ENCODE data around the gene MBTPS2.

Gene MBTPS2

GRCh38 chrX:21883258-21883657 is 43.8 kb downstream of the MBTPS2 start:
- Histone ChIP-seq H3K36me3 (ENCODE audit: insufficient read depth, insufficient read length, low read length) (peaks cover 18% of the 10 kb centered on the region), H3K9ac (ENCODE audit: insufficient read length, low read depth) (no peak overlapping the region), H3K27me3 (ENCODE audit: insufficient read depth, insufficient read length) (no peaks in the 10 kb centered on the region), H3K4me1 (ENCODE audit: insufficient read depth, insufficient read length) (no peaks in the 10 kb centered on the region), H3K9me3 (ENCODE audit: insufficient read depth, low read length) (no peaks in the 10 kb centered on the region), H3K4me3 (ENCODE audit: insufficient read length, low read depth) (no peak overlapping the region)
- DNase-seq (ENCODE audit: low read depth, low spot score), result no peak
- TF ChIP-seq YY1 (IDR thresholded peaks at IDR 0.05; ENCODE audit: insufficient read depth, insufficient read length) (no peak), ZNF274 (IDR thresholded peaks at IDR 0.05; ENCODE audit: low read depth, low read length) (no peak), SUZ12 (IDR thresholded peaks at IDR 0.05; ENCODE audit: extremely low read depth, insufficient read depth, insufficient read length) (no peak)

DNA sequence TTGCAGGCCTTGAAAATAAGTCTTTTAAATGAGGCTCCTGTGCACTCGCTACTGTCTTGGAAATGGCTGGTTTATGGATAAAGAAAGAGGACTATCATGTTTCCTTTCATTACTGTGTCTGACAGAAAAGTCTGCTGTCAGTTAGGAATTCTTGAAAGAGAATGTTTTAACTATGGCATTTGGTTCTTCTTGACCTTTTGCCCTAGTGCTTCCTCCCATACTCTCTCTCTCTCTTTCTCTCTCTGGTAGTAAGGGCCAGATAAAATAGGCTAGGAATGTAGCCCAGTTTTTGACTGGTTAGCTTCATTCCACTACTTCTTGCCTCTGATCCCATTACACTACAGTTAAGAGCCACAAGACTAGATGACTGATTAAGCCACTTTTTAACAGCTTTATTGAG is 46.2 kb downstream of the MBTPS2 start:
- Histone ChIP-seq H3K4me3 (ENCODE audit: insufficient read length, low read depth) (no peak overlapping the region), H3K4me1 (ENCODE audit: insufficient read depth, insufficient read length) (no peaks in the 10 kb centered on the region), H3K36me3 (ENCODE audit: insufficient read depth, insufficient read length, low read length) (peaks cover 15% of the 10 kb centered on the region), H3K27me3 (ENCODE audit: insufficient read depth, insufficient read length) (no peaks in the 10 kb centered on the region), H3K9me3 (ENCODE audit: insufficient read depth, low read length) (no peaks in the 10 kb centered on the region), H3K9ac (ENCODE audit: insufficient read length, low read depth) (no peak overlapping the region)
- no peak for DNase-seq (ENCODE audit: low read depth, low spot score)
- TF ChIP-seq YY1 (IDR thresholded peaks at IDR 0.05; ENCODE audit: insufficient read depth, insufficient read length) (no peak), ZNF274 (IDR thresholded peaks at IDR 0.05; ENCODE audit: low read depth, low read length) (no peak), SUZ12 (IDR thresholded peaks at IDR 0.05; ENCODE audit: extremely low read depth, insufficient read depth, insufficient read length) (no peak)

- H3K4me1 ChIP-seq (ENCODE audit: insufficient read depth, insufficient read length), result no peaks in the 10 kb centered on the region
- H3K36me3 ChIP-seq (ENCODE audit: insufficient read depth, insufficient read length, low read length), result no peaks in the 10 kb centered on the region
- no peaks in the 10 kb centered on the region for H3K9me3 ChIP-seq (ENCODE audit: insufficient read depth, low read length)
- no peak overlapping the region for H3K4me3 ChIP-seq (ENCODE audit: insufficient read length, low read depth)
- no peak for DNase-seq (ENCODE audit: low read depth, low spot score)
- H3K27me3 ChIP-seq (ENCODE audit: insufficient read depth, insufficient read length), result no peaks in the 10 kb centered on the region
- no peak for TF ChIP-seq YY1 (IDR thresholded peaks at IDR 0.05; ENCODE audit: insufficient read depth, insufficient read length)
- no peak for TF ChIP-seq SUZ12 (IDR thresholded peaks at IDR 0.05; ENCODE audit: extremely low read depth, insufficient read depth, insufficient read length)
- TF ChIP-seq ZNF274 (IDR thresholded peaks at IDR 0.05; ENCODE audit: low read depth, low read length), result no peak
- H3K9ac ChIP-seq (ENCODE audit: insufficient read length, low read depth), result no peak overlapping the region
These were observed 65.9 kb downstream of the MBTPS2 start for GRCh38 chrX:21905313-21905712.

GRCh38 chrX:21905953-21906352 is 66.5 kb downstream of the MBTPS2 start:
- DNase-seq (ENCODE audit: low read depth, low spot score), result no peak
- Histone ChIP-seq H3K36me3 (ENCODE audit: insufficient read depth, insufficient read length, low read length) (no peaks in the 10 kb centered on the region), H3K27me3 (ENCODE audit: insufficient read depth, insufficient read length) (no peaks in the 10 kb centered on the region), H3K9ac (ENCODE audit: insufficient read length, low read depth) (no peak overlapping the region), H3K9me3 (ENCODE audit: insufficient read depth, low read length) (no peaks in the 10 kb centered on the region), H3K4me3 (ENCODE audit: insufficient read length, low read depth) (no peak overlapping the region), H3K4me1 (ENCODE audit: insufficient read depth, insufficient read length) (no peaks in the 10 kb centered on the region)
- TF ChIP-seq ZNF274 (IDR thresholded peaks at IDR 0.05; ENCODE audit: low read depth, low read length), result no peak
- no peak for TF ChIP-seq SUZ12 (IDR thresholded peaks at IDR 0.05; ENCODE audit: extremely low read depth, insufficient read depth, insufficient read length)
- no peak for TF ChIP-seq YY1 (IDR thresholded peaks at IDR 0.05; ENCODE audit: insufficient read depth, insufficient read length)

- DNase-seq (ENCODE audit: low read depth, low spot score), result no peak
- H3K27me3 ChIP-seq (ENCODE audit: insufficient read depth, insufficient read length), result no peaks in the 10 kb centered on the region
- H3K9ac ChIP-seq (ENCODE audit: insufficient read length, low read depth), result no peak overlapping the region
- no peaks in the 10 kb centered on the region for H3K4me1 ChIP-seq (ENCODE audit: insufficient read depth, insufficient read length)
- H3K4me3 ChIP-seq (ENCODE audit: insufficient read length, low read depth), result no peak overlapping the region
- no peaks in the 10 kb centered on the region for H3K9me3 ChIP-seq (ENCODE audit: insufficient read depth, low read length)
- H3K36me3 ChIP-seq (ENCODE audit: insufficient read depth, insufficient read length, low read length), result no peaks in the 10 kb centered on the region
- TF ChIP-seq YY1 (IDR thresholded peaks at IDR 0.05; ENCODE audit: insufficient read depth, insufficient read length) (no peak), SUZ12 (IDR thresholded peaks at IDR 0.05; ENCODE audit: extremely low read depth, insufficient read depth, insufficient read length) (no peak), ZNF274 (IDR thresholded peaks at IDR 0.05; ENCODE audit: low read depth, low read length) (no peak)
These were observed 67.8 kb downstream of the MBTPS2 start for GRCh38 chrX:21907260-21907659.

DNA sequence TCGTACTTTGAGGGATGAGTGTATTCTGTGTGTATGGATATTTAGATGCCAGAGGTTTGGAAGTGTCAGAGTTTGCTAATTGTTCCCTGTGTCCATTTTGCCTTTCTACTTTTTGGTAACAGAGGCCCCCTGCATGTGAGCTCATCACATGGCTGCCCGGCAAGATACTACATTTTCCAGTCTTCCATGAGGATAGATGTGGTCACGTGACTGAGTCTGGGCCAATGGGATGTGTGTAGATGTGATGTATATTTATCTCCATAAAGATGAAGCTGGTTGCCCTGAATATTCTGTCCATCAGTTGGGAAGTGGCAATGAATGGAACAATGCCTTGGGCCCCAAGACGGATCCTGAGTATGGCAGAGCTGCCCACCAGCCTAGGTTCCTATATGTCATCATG is 72.1 kb downstream of the MBTPS2 start:
- no peak for DNase-seq (ENCODE audit: low read depth, low spot score)
- no peak overlapping the region for H3K9ac ChIP-seq (ENCODE audit: insufficient read length, low read depth)
- no peak overlapping the region for H3K4me3 ChIP-seq (ENCODE audit: insufficient read length, low read depth)
- TF ChIP-seq SUZ12 (IDR thresholded peaks at IDR 0.05; ENCODE audit: extremely low read depth, insufficient read depth, insufficient read length) (no peak), ZNF274 (IDR thresholded peaks at IDR 0.05; ENCODE audit: low read depth, low read length) (no peak), YY1 (IDR thresholded peaks at IDR 0.05; ENCODE audit: insufficient read depth, insufficient read length) (no peak)
- no peaks in the 10 kb centered on the region for H3K27me3 ChIP-seq (ENCODE audit: insufficient read depth, insufficient read length)
- no peaks in the 10 kb centered on the region for H3K36me3 ChIP-seq (ENCODE audit: insufficient read depth, insufficient read length, low read length)
- no peaks in the 10 kb centered on the region for H3K4me1 ChIP-seq (ENCODE audit: insufficient read depth, insufficient read length)
- no peaks in the 10 kb centered on the region for H3K9me3 ChIP-seq (ENCODE audit: insufficient read depth, low read length)

- Histone ChIP-seq H3K9ac (ENCODE audit: insufficient read length, low read depth) (no peak overlapping the region), H3K27me3 (ENCODE audit: insufficient read depth, insufficient read length) (no peaks in the 10 kb centered on the region), H3K36me3 (ENCODE audit: insufficient read depth, insufficient read length, low read length) (no peaks in the 10 kb centered on the region), H3K9me3 (ENCODE audit: insufficient read depth, low read length) (no peaks in the 10 kb centered on the region), H3K4me3 (ENCODE audit: insufficient read length, low read depth) (no peak overlapping the region), H3K4me1 (ENCODE audit: insufficient read depth, insufficient read length) (no peaks in the 10 kb centered on the region)
- no peak for DNase-seq (ENCODE audit: low read depth, low spot score)
- TF ChIP-seq SUZ12 (IDR thresholded peaks at IDR 0.05; ENCODE audit: extremely low read depth, insufficient read depth, insufficient read length) (no peak), YY1 (IDR thresholded peaks at IDR 0.05; ENCODE audit: insufficient read depth, insufficient read length) (no peak), ZNF274 (IDR thresholded peaks at IDR 0.05; ENCODE audit: low read depth, low read length) (no peak)
These were observed 72.8 kb downstream of the MBTPS2 start for GRCh38 chrX:21912220-21912619.

- Histone ChIP-seq H3K4me1 (ENCODE audit: insufficient read depth, insufficient read length) (no peaks in the 10 kb centered on the region), H3K4me3 (ENCODE audit: insufficient read length, low read depth) (no peak overlapping the region), H3K9me3 (ENCODE audit: insufficient read depth, low read length) (no peaks in the 10 kb centered on the region), H3K27me3 (ENCODE audit: insufficient read depth, insufficient read length) (no peaks in the 10 kb centered on the region), H3K36me3 (ENCODE audit: insufficient read depth, insufficient read length, low read length) (no peaks in the 10 kb centered on the region), H3K9ac (ENCODE audit: insufficient read length, low read depth) (no peak overlapping the region)
- TF ChIP-seq SUZ12 (IDR thresholded peaks at IDR 0.05; ENCODE audit: extremely low read depth, insufficient read depth, insufficient read length) (no peak), YY1 (IDR thresholded peaks at IDR 0.05; ENCODE audit: insufficient read depth, insufficient read length) (no peak), ZNF274 (IDR thresholded peaks at IDR 0.05; ENCODE audit: low read depth, low read length) (no peak)
- DNase-seq (ENCODE audit: low read depth, low spot score), result no peak
These were observed 73.6 kb downstream of the MBTPS2 start for GRCh38 chrX:21912989-21913388.

Measured in NT2/D1 (cell line).